GM19023 (cell line): ENCODE measurements around the gene TTLL4.

Experiments used
- ATAC-seq: cut with Tn5 transposase; IDR thresholded peaks from one replicate; pipeline ENCODE4 v1.9.1; 2021; ENCODE audit warnings: mild to moderate bottlenecking, moderate library complexity; ENCODE audit not compliant: unreplicated experiment

TTLL4 gene

GRCh38 chr2:218711550-218711929 is 905 bp downstream of the TTLL4 start:
- ATAC-seq: no peak

GRCh38 chr2:218713922-218714321 is 3.3 kb downstream of the TTLL4 start:
- no peak for ATAC-seq

- ATAC-seq: no peak
Measured at GRCh38 chr2:218716070-218716469, 5.4 kb downstream of the TTLL4 start.

GRCh38 chr2:218717262-218717661 is 6.6 kb downstream of the TTLL4 start:
- no peak for ATAC-seq

- no peak for ATAC-seq
Measured at GRCh38 chr2:218718058-218718457, 7.4 kb downstream of the TTLL4 start.

- no peak for ATAC-seq
Measured at GRCh38 chr2:218719457-218719856, 8.8 kb downstream of the TTLL4 start.

- no peak for ATAC-seq
Measured at GRCh38 chr2:218720048-218721041, 9.7 kb downstream of the TTLL4 start.

GRCh38 chr2:218721488-218721887 is 10.9 kb downstream of the TTLL4 start:
- ATAC-seq: no peak

- ATAC-seq: no peak
Measured at GRCh38 chr2:218721934-218722333, 11.3 kb downstream of the TTLL4 start.

GRCh38 chr2:218722419-218722818 is 11.8 kb downstream of the TTLL4 start:
- no peak for ATAC-seq

- no peak for ATAC-seq
Measured at GRCh38 chr2:218722876-218723785, 12.5 kb downstream of the TTLL4 start.

GRCh38 chr2:218726004-218726574 is 15.5 kb downstream of the TTLL4 start:
- no peak for ATAC-seq

- ATAC-seq: no peak
Measured at GRCh38 chr2:218727502-218728165, 17.0 kb downstream of the TTLL4 start.

GRCh38 chr2:218729640-218730039 is 19.0 kb downstream of the TTLL4 start:
- no peak for ATAC-seq

GRCh38 chr2:218732052-218732760 is 21.6 kb downstream of the TTLL4 start:
- ATAC-seq: no peak

GRCh38 chr2:218732761-218733158 is 22.1 kb downstream of the TTLL4 start:
- ATAC-seq: no peak

- peak; percentile 73 for ATAC-seq
Measured at GRCh38 chr2:218733171-218734021, 22.8 kb downstream of the TTLL4 start.

GRCh38 chr2:218734190-218734975 is 23.7 kb downstream of the TTLL4 start:
- no peak for ATAC-seq
